ENCODE data around the gene TIMP3. TPM values are rescaled to one million over a fixed set of nuclear protein-coding genes. Genes with fewer than 3 reads are reported as not detected.

The TIMP3 gene
- total RNA-seq, 1 donor from 2014 or later = 37.3 TPM

DNA sequence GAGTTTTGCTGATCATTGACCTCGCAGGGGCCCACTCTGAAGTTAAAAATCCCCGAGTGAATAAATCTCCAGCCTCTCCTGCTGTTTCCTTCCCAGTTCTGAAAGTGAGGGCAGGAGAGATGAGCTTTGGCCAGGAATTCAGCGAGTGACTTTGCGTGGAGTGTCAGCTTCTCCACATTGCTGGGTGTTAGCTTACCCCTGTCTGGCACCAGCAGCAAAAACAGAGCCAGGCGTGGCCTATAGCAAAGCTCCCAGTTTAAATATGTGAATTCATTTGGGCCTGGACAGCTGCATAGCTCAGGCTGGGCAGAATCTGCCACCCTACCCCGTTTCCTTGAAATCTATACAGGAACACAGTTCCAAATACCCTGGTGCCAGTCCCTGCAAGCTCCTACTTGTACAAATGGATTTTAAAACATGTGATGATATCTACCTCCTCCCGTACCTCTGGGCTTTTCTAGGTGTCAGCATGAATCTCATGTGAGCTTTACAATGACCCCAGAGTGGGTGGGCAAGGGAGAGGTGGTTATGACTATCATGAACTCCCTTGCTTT, 25.6 kb downstream of the TIMP3 start:
- Mint-ChIP-seq H3K27ac (ENCODE audit: unreplicated experiment) (no peak overlapping the region), H3K4me1 (ENCODE audit: unreplicated experiment) (peaks cover 6% of the 10 kb centered on the region), H3K36me3 (ENCODE audit: unreplicated experiment) (no peaks in the 10 kb centered on the region), H3K4me3 (ENCODE audit: unreplicated experiment) (no peak overlapping the region), H3K9me3 (ENCODE audit: unreplicated experiment) (no peaks in the 10 kb centered on the region), H3K27me3 (ENCODE audit: unreplicated experiment) (no peaks in the 10 kb centered on the region)
- no peak for DNase-seq (ENCODE audit: extremely low spot score, unreplicated experiment)
- TF ChIP-seq, protein P1, sequence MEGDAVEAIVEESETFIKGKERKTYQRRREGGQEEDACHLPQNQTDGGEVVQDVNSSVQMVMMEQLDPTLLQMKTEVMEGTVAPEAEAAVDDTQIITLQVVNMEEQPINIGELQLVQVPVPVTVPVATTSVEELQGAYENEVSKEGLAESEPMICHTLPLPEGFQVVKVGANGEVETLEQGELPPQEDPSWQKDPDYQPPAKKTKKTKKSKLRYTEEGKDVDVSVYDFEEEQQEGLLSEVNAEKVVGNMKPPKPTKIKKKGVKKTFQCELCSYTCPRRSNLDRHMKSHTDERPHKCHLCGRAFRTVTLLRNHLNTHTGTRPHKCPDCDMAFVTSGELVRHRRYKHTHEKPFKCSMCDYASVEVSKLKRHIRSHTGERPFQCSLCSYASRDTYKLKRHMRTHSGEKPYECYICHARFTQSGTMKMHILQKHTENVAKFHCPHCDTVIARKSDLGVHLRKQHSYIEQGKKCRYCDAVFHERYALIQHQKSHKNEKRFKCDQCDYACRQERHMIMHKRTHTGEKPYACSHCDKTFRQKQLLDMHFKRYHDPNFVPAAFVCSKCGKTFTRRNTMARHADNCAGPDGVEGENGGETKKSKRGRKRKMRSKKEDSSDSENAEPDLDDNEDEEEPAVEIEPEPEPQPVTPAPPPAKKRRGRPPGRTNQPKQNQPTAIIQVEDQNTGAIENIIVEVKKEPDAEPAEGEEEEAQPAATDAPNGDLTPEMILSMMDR (IDR thresholded peaks at IDR 0.05) = no peak

DNA sequence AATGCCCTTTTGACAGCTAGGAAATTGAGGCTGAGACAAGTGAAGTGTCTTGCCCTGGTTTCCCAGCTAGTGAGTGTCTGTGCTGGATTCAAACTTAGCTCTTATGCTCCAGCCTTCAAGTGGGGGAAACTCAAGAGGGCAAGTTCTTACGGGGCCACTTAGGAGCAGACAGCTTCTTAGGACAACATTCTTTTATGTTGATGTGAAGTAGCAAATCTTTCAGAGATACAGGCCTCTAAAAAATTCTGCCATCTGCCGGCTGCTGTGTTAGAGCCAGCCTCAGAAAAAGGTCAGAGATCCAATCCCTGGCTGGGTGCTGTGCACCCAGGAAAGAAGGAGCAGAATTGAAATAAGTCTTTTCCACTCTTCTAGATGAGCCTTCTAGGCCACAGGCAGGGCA, 26.6 kb downstream of the TIMP3 start:
- H3K4me3 Mint-ChIP-seq (ENCODE audit: unreplicated experiment) = no peak overlapping the region
- H3K27me3 Mint-ChIP-seq (ENCODE audit: unreplicated experiment) = no peaks in the 10 kb centered on the region
- DNase-seq (ENCODE audit: extremely low spot score, unreplicated experiment) = no peak
- peaks cover 3% of the 10 kb centered on the region for H3K36me3 Mint-ChIP-seq (ENCODE audit: unreplicated experiment)
- peaks cover 6% of the 10 kb centered on the region for H3K4me1 Mint-ChIP-seq (ENCODE audit: unreplicated experiment)
- no peaks in the 10 kb centered on the region for H3K9me3 Mint-ChIP-seq (ENCODE audit: unreplicated experiment)
- TF ChIP-seq, protein P1 (IDR thresholded peaks at IDR 0.05) = peak; percentile 15
- no peak overlapping the region for H3K27ac Mint-ChIP-seq (ENCODE audit: unreplicated experiment)

GRCh38 chr22:32828561-32828960, 27.1 kb downstream of the TIMP3 start:
- no peak for DNase-seq (ENCODE audit: extremely low spot score, unreplicated experiment)
- H3K27ac Mint-ChIP-seq (ENCODE audit: unreplicated experiment) = no peak overlapping the region
- H3K36me3 Mint-ChIP-seq (ENCODE audit: unreplicated experiment) = peaks cover 3% of the 10 kb centered on the region
- no peaks in the 10 kb centered on the region for H3K27me3 Mint-ChIP-seq (ENCODE audit: unreplicated experiment)
- no peak overlapping the region for H3K4me3 Mint-ChIP-seq (ENCODE audit: unreplicated experiment)
- no peaks in the 10 kb centered on the region for H3K9me3 Mint-ChIP-seq (ENCODE audit: unreplicated experiment)
- TF ChIP-seq, protein P1 (IDR thresholded peaks at IDR 0.05) = no peak
- H3K4me1 Mint-ChIP-seq (ENCODE audit: unreplicated experiment) = peaks cover 6% of the 10 kb centered on the region

DNA sequence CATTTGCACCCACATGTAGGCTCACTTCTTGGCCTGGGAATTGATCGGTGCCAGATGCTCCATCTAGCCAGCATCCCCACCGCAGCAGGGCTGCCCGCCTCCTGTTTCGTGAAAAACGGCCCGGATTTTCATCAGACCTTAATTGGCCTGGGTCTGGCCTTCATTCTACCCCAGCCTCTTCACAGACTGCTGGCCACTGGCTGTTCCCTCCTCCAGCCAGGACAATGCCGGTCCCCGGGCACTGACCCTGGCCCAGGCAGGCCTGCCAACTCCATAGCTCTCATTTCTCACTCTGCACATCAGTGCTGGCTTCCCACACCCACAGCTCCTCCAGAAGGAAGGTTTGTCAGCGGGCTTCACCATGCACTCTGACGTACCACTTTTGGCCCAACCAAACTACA, 27.9 kb downstream of the TIMP3 start:
- Mint-ChIP-seq H3K27ac (ENCODE audit: unreplicated experiment) (no peak overlapping the region), H3K27me3 (ENCODE audit: unreplicated experiment) (no peaks in the 10 kb centered on the region), H3K4me3 (ENCODE audit: unreplicated experiment) (no peak overlapping the region), H3K9me3 (ENCODE audit: unreplicated experiment) (no peaks in the 10 kb centered on the region), H3K36me3 (ENCODE audit: unreplicated experiment) (peaks cover 3% of the 10 kb centered on the region), H3K4me1 (ENCODE audit: unreplicated experiment) (peaks cover 6% of the 10 kb centered on the region)
- TF ChIP-seq, protein P1 (IDR thresholded peaks at IDR 0.05) = no peak
- no peak for DNase-seq (ENCODE audit: extremely low spot score, unreplicated experiment)

DNA sequence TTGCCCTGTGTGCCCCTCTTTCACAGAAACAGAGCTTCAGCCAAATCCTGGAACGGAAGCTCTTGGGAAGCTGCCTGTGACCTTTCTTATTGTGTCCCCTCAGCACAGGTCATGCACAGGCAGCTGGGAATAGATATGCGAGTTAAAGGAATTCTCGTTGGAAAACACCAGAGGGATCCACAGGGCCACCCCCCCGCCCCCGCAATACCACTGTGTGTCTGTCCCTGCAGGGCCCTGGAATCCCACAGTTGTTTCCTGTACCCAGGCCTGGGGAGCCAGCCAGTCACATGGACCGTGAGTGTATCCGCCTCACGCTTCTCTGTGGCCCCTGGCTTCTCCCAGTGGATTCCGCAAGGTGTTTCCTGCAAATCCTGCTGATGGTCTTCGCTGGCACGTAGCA, 29.0 kb downstream of the TIMP3 start:
- H3K36me3 Mint-ChIP-seq (ENCODE audit: unreplicated experiment) = peaks cover 3% of the 10 kb centered on the region
- DNase-seq (ENCODE audit: extremely low spot score, unreplicated experiment) = no peak

More for the DNA sequence above, 29.0 kb downstream of the TIMP3 start:
- Mint-ChIP-seq H3K4me1 (ENCODE audit: unreplicated experiment) (peaks cover 6% of the 10 kb centered on the region), H3K4me3 (ENCODE audit: unreplicated experiment) (no peak overlapping the region), H3K27ac (ENCODE audit: unreplicated experiment) (no peak overlapping the region), H3K9me3 (ENCODE audit: unreplicated experiment) (no peaks in the 10 kb centered on the region), H3K27me3 (ENCODE audit: unreplicated experiment) (no peaks in the 10 kb centered on the region)
- TF ChIP-seq, protein P1 (IDR thresholded peaks at IDR 0.05) = no peak
